HepG2 (cell line): ENCODE data around the gene ACTR1A. TPM values are rescaled to one million over a fixed set of nuclear protein-coding genes. Genes with fewer than 3 reads are reported as not detected.

ENCODE experiments used
- ARNT ChIP-seq: fragments of 450-650 bp; IDR thresholded peaks from 2 replicates; pipeline ENCODE4 v1.6.1; 2017
- ATF1 ChIP-seq: IDR thresholded peaks from 2 replicates; pipeline ENCODE4 v1.6.1; 2016; ENCODE audit warnings: mild to moderate bottlenecking, control low read depth
- FOSL2 ChIP-seq: sonication (generic); formaldehyde crosslinking; IDR thresholded peaks from 2 replicates; pipeline ENCODE4 v1.4.0; 2020; ENCODE audit warnings: missing genetic modification reagents
- HNRNPL ChIP-seq: fragments of 200-400 bp; formaldehyde crosslinking; IDR thresholded peaks from 2 replicates; pipeline ENCODE4 v1.6.1; 2017; ENCODE audit warnings: mild to moderate bottlenecking, low read depth, low read length
- HOXA5 ChIP-seq: sonication (generic); formaldehyde crosslinking; IDR thresholded peaks from 2 replicates; pipeline ENCODE4 v1.4.0; 2020; ENCODE audit warnings: missing genetic modification reagents
- IKZF4 ChIP-seq: sonication (generic); formaldehyde crosslinking; IDR thresholded peaks from 2 replicates; pipeline ENCODE4 v1.5.1; 2020; ENCODE audit warnings: borderline replicate concordance, mild to moderate bottlenecking, low read depth, missing genetic modification reagents; ENCODE audit errors: not compliant biosample characterization
- KDM5A ChIP-seq: fragments of 200-600 bp; sonication (generic); IDR thresholded peaks from 2 replicates; pipeline ENCODE4 v1.7.0; 2018; ENCODE audit warnings: antibody characterized with exemption, mild to moderate bottlenecking, low read length, borderline replicate concordance
- TEAD3 ChIP-seq: optimal IDR thresholded peaks from 2 replicates; pipeline ENCODE3; 2016; ENCODE audit warnings: borderline replicate concordance
- ZBTB44 ChIP-seq: sonication (generic); formaldehyde crosslinking; IDR thresholded peaks from 2 replicates; pipeline ENCODE4 v1.4.0; 2020; ENCODE audit warnings: missing genetic modification reagents
- ZFX ChIP-seq: sonication (generic); formaldehyde crosslinking; IDR thresholded peaks from 2 replicates; pipeline ENCODE4 v1.4.0; 2020; ENCODE audit warnings: mild to moderate bottlenecking, low read depth, missing genetic modification reagents, moderate library complexity
- ZNF224 ChIP-seq: sonication (generic); formaldehyde crosslinking; IDR thresholded peaks from 2 replicates; pipeline ENCODE4 v1.5.0; 2020; ENCODE audit warnings: mild to moderate bottlenecking, missing genetic modification reagents
- ZNF296 ChIP-seq: sonication (generic); formaldehyde crosslinking; conservative IDR thresholded peaks from 2 replicates; pipeline ENCODE4 v1.5.0; 2020; ENCODE audit warnings: mild to moderate bottlenecking, missing genetic modification reagents
- ZNF674 ChIP-seq: sonication (generic); formaldehyde crosslinking; IDR thresholded peaks from 2 replicates; pipeline ENCODE4 v1.5.0; 2020; ENCODE audit warnings: low read depth, mild to moderate bottlenecking, missing genetic modification reagents
- polyA plus RNA-seq, 8 experiments: library from polyadenylated mRNA; depleted of rRNA in 3 of 8; stranded (reverse) in 7 of 8; unstranded in 1 of 8; fragments of >200 nt; fragmentation: Illumina TruSeq in 4 of 8; extraction: Trizol in 4 of 8; gene quantifications; 2 replicates each; pipeline versions ENCODE4 v1.2.1 to v1.2.3, GENCODE V29; 2011 to 2016; ENCODE audit warnings: low read depth in 4 of 8, missing spikeins in 1 of 8, mixed read lengths in 1 of 8; ENCODE audit not compliant: insufficient read depth in 1 of 8
- total RNA-seq, 5 experiments: library from RNA; depleted of rRNA; stranded (reverse); fragments of >200 nt; fragmentation: Illumina TruSeq; extraction: Trizol; gene quantifications; 2 replicates each; pipeline ENCODE4 v1.2.3, GENCODE V29; 2016; ENCODE audit warnings: low read depth in 1 of 5
- TF ChIP-seq, protein P1 (sequence below): sonication (generic); formaldehyde crosslinking; IDR thresholded peaks from 2 replicates; pipeline ENCODE4 v1.4.0; 2020; ENCODE audit warnings: mild to moderate bottlenecking, missing genetic modification reagents, borderline replicate concordance
- TF ChIP-seq, protein P2 (sequence below): sonication (generic); formaldehyde crosslinking; IDR thresholded peaks from 2 replicates; pipeline ENCODE4 v1.5.1; 2020; ENCODE audit warnings: mild to moderate bottlenecking, missing genetic modification reagents, borderline replicate concordance
- TF ChIP-seq, protein P3 (sequence below): sonication (generic); formaldehyde crosslinking; IDR thresholded peaks from 2 replicates; pipeline ENCODE4 v1.8.1; 2023; ENCODE audit warnings: mild to moderate bottlenecking, inconsistent platforms, moderate library complexity, missing genetic modification reagents, borderline replicate concordance

The ACTR1A gene
- total and polyA plus RNA-seq, 2 of the 13 experiments (the other 11 are each of a cell fraction or from before 2014, with no cell fraction given) = 59.6 to 62.8 TPM

GRCh38 chr10:102461187-102462054 is 41.1 kb downstream of the ACTR1A start (continued):
- TF ChIP-seq TEAD3 = no peak
- TF ChIP-seq, protein P1, sequence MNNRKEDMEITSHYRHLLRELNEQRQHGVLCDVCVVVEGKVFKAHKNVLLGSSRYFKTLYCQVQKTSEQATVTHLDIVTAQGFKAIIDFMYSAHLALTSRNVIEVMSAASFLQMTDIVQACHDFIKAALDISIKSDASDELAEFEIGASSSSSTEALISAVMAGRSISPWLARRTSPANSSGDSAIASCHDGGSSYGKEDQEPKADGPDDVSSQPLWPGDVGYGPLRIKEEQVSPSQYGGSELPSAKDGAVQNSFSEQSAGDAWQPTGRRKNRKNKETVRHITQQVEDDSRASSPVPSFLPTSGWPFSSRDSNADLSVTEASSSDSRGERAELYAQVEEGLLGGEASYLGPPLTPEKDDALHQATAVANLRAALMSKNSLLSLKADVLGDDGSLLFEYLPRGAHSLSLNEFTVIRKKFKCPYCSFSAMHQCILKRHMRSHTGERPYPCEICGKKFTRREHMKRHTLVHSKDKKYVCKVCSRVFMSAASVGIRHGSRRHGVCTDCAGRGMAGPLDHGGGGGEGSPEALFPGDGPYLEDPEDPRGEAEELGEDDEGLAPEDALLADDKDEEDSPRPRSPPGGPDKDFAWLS (CRISPR knock-in tag) = no peak
- TF ChIP-seq, protein P2, sequence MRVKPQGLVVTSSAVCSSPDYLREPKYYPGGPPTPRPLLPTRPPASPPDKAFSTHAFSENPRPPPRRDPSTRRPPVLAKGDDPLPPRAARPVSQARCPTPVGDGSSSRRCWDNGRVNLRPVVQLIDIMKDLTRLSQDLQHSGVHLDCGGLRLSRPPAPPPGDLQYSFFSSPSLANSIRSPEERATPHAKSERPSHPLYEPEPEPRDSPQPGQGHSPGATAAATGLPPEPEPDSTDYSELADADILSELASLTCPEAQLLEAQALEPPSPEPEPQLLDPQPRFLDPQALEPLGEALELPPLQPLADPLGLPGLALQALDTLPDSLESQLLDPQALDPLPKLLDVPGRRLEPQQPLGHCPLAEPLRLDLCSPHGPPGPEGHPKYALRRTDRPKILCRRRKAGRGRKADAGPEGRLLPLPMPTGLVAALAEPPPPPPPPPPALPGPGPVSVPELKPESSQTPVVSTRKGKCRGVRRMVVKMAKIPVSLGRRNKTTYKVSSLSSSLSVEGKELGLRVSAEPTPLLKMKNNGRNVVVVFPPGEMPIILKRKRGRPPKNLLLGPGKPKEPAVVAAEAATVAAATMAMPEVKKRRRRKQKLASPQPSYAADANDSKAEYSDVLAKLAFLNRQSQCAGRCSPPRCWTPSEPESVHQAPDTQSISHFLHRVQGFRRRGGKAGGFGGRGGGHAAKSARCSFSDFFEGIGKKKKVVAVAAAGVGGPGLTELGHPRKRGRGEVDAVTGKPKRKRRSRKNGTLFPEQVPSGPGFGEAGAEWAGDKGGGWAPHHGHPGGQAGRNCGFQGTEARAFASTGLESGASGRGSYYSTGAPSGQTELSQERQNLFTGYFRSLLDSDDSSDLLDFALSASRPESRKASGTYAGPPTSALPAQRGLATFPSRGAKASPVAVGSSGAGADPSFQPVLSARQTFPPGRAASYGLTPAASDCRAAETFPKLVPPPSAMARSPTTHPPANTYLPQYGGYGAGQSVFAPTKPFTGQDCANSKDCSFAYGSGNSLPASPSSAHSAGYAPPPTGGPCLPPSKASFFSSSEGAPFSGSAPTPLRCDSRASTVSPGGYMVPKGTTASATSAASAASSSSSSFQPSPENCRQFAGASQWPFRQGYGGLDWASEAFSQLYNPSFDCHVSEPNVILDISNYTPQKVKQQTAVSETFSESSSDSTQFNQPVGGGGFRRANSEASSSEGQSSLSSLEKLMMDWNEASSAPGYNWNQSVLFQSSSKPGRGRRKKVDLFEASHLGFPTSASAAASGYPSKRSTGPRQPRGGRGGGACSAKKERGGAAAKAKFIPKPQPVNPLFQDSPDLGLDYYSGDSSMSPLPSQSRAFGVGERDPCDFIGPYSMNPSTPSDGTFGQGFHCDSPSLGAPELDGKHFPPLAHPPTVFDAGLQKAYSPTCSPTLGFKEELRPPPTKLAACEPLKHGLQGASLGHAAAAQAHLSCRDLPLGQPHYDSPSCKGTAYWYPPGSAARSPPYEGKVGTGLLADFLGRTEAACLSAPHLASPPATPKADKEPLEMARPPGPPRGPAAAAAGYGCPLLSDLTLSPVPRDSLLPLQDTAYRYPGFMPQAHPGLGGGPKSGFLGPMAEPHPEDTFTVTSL (CRISPR knock-in tag) = 0 out of 2 replicates have a peak, but pooled peaks have one; percentile 40
- TF ChIP-seq ATF1 = peak; percentile 59; the same call in 1 of the 2 replicates
- TF ChIP-seq KDM5A = no peak
- no peak for TF ChIP-seq HOXA5 (CRISPR knock-in tag)
- TF ChIP-seq, protein P3, sequence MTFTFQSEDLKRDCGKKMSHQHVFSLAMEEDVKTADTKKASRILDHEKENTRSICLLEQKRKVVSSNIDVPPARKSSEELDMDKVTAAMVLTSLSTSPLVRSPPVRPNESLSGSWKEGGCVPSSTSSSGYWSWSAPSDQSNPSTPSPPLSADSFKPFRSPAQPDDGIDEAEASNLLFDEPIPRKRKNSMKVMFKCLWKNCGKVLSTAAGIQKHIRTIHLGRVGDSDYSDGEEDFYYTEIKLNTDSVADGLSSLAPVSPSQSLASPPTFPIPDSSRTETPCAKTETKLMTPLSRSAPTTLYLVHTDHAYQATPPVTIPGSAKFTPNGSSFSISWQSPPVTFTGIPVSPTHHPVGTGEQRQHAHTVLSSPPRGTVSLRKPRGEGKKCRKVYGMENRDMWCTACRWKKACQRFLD (CRISPR knock-in tag) = no peak; the same call in 1 of the 2 replicates
- TF ChIP-seq ZNF296 (CRISPR knock-in tag) = no peak
- no peak for TF ChIP-seq ARNT
- TF ChIP-seq HNRNPL = no peak
- TF ChIP-seq FOSL2 (CRISPR knock-in tag) = peak; percentile 43; the same call in 1 of the 2 replicates
- no peak for TF ChIP-seq IKZF4 (CRISPR knock-in tag)
- TF ChIP-seq ZBTB44 (CRISPR knock-in tag) = no peak
- no peak for TF ChIP-seq ZNF674 (CRISPR knock-in tag)
- TF ChIP-seq ZFX (CRISPR knock-in tag) = peak; percentile 55; the same call in 1 of the 2 replicates
- TF ChIP-seq ZNF224 (CRISPR knock-in tag) = 0 out of 2 replicates have a peak, but pooled peaks have one; percentile 53
